ENCODE data around the gene CAGE1. TPM values are rescaled to one million over a fixed set of nuclear protein-coding genes. Genes with fewer than 3 reads are reported as not detected.

CAGE1 gene
- total and polyA plus RNA-seq, 2 experiments from 2014 or later, result 0.07 TPM; not detected in 1

GRCh38 chr6:7404546-7404945, 15.0 kb upstream of the CAGE1 start:
- Histone ChIP-seq H2AFZ (no peak overlapping the region), H3K9me2 (ENCODE audit: insufficient read depth) (no peaks in the 10 kb centered on the region), H3K36me3 (ENCODE audit: insufficient read depth) (peaks cover 81% of the 10 kb centered on the region), H3K4me1 (ENCODE audit: insufficient read depth) (no peaks in the 10 kb centered on the region), H4K20me1 (replicated peaks; ENCODE audit: insufficient read depth) (peaks cover 7% of the 10 kb centered on the region; the same call in 1 of the 2 replicates), H3K4me2 (no peak overlapping the region), H3K27me3 (ENCODE audit: insufficient read depth) (no peaks in the 10 kb centered on the region), H3K4me3 (no peak overlapping the region), H3K27ac (ENCODE audit: low read depth) (no peak overlapping the region), H3F3A (replicated peaks; ENCODE audit: low read depth) (no peaks in the 10 kb centered on the region), H3K79me2 (replicated peaks; ENCODE audit: insufficient read depth) (no peaks in the 10 kb centered on the region)
- Mint-ChIP-seq H3K27ac (no peak overlapping the region), H3K4me1 (no peaks in the 10 kb centered on the region), H3K9me3 (no peaks in the 10 kb centered on the region), H3K27me3 (ENCODE audit: insufficient read depth, low read depth, poor library complexity) (no peaks in the 10 kb centered on the region), H3K36me3 (ENCODE audit: low read depth) (peaks cover 73% of the 10 kb centered on the region), H3K4me3 (no peak overlapping the region)
- DNase-seq (ENCODE audit: low spot score) (no peak), ATAC-seq (no peak)
- TF ChIP-seq POLR2AphosphoS5 (IDR thresholded peaks at IDR 0.05; ENCODE audit: low read depth) (no peak), ZNF331 (CRISPR knock-in tag; IDR thresholded peaks at IDR 0.05; ENCODE audit: low read depth) (no peak), ZNF114 (CRISPR knock-in tag; IDR thresholded peaks at IDR 0.05) (no peak), EZH2 (IDR thresholded peaks at IDR 0.05; ENCODE audit: low read depth, unreplicated experiment) (no peak), CTCF (conservative IDR thresholded peaks at IDR 0.05; ENCODE audit: low read depth in 2 of 2) (no peak), NANOG (IDR thresholded peaks at IDR 0.05; ENCODE audit: borderline replicate concordance) (no peak), JUNB (IDR thresholded peaks at IDR 0.05; ENCODE audit: unreplicated experiment) (no peak), ETS1 (IDR thresholded peaks at IDR 0.05) (no peak), REST (IDR thresholded peaks at IDR 0.05; ENCODE audit: unreplicated experiment) (no peak), CREB1 (CRISPR knock-in tag; IDR thresholded peaks at IDR 0.05; ENCODE audit: low read depth) (no peak), STAT1 (IDR thresholded peaks at IDR 0.05; ENCODE audit: unreplicated experiment) (no peak), EZH2phosphoT487 (IDR thresholded peaks at IDR 0.05; ENCODE audit: unreplicated experiment) (no peak)
